HepG2 (cell line): ENCODE data around the gene ABHD12. TPM values are rescaled to one million over a fixed set of nuclear protein-coding genes. Genes with fewer than 3 reads are reported as not detected.
A peak's percentile ranks its signal among the peaks of the same experiment; 100 is the strongest.

Experiments used
- GFI1 ChIP-seq: sonication (generic); formaldehyde crosslinking; IDR thresholded peaks from 2 replicates; pipeline ENCODE4 v1.5.0; 2020; ENCODE audit warnings: missing genetic modification reagents, mild to moderate bottlenecking, borderline replicate concordance
- PTBP1 ChIP-seq: fragments of 200-400 bp; formaldehyde crosslinking; IDR thresholded peaks from 2 replicates; pipeline ENCODE4 v1.6.1; 2018; ENCODE audit warnings: low read length, low read depth; ENCODE audit not compliant: poor library complexity, severe bottlenecking
- ZMYM4 ChIP-seq: sonication (generic); formaldehyde crosslinking; IDR thresholded peaks from 2 replicates; pipeline ENCODE4 v1.8.1; 2023; ENCODE audit warnings: mild to moderate bottlenecking, missing genetic modification reagents
- ZNF232 ChIP-seq: sonication (generic); formaldehyde crosslinking; IDR thresholded peaks from 2 replicates; pipeline ENCODE4 v1.4.0; 2020; ENCODE audit warnings: missing genetic modification reagents, borderline replicate concordance
- ZNF331 ChIP-seq: sonication (generic); formaldehyde crosslinking; IDR thresholded peaks from 2 replicates; pipeline ENCODE4 v1.4.0; 2020; ENCODE audit warnings: missing genetic modification reagents
- ZNF451 ChIP-seq: sonication (generic); formaldehyde crosslinking; IDR thresholded peaks from 2 replicates; pipeline ENCODE4 v1.5.0; 2020; ENCODE audit warnings: mild to moderate bottlenecking, missing genetic modification reagents
- polyA plus RNA-seq, 8 experiments: library from polyadenylated mRNA; depleted of rRNA in 3 of 8; stranded (reverse) in 7 of 8; unstranded in 1 of 8; fragments of >200 nt; fragmentation: Illumina TruSeq in 4 of 8; extraction: Trizol in 4 of 8; gene quantifications; 2 replicates each; pipeline versions ENCODE4 v1.2.1 to v1.2.3, GENCODE V29; 2011 to 2016; ENCODE audit warnings: low read depth in 4 of 8, missing spikeins in 1 of 8, mixed read lengths in 1 of 8; ENCODE audit not compliant: insufficient read depth in 1 of 8
- total RNA-seq, 5 experiments: library from RNA; depleted of rRNA; stranded (reverse); fragments of >200 nt; fragmentation: Illumina TruSeq; extraction: Trizol; gene quantifications; 2 replicates each; pipeline ENCODE4 v1.2.3, GENCODE V29; 2016; ENCODE audit warnings: low read depth in 1 of 5
- TF ChIP-seq, protein P1 (sequence below): sonication (generic); formaldehyde crosslinking; IDR thresholded peaks from 2 replicates; pipeline ENCODE4 v1.5.0; 2020; ENCODE audit warnings: mild to moderate bottlenecking, missing genetic modification reagents, borderline replicate concordance
- TF ChIP-seq, protein P2 (sequence below): sonication (generic); formaldehyde crosslinking; IDR thresholded peaks from 2 replicates; pipeline ENCODE4 v1.4.0; 2020; ENCODE audit warnings: missing genetic modification reagents, borderline replicate concordance
- TF ChIP-seq, protein P3 (sequence below): sonication (generic); formaldehyde crosslinking; IDR thresholded peaks from 2 replicates; pipeline ENCODE4 v1.5.1; 2020; ENCODE audit warnings: mild to moderate bottlenecking, missing genetic modification reagents, borderline replicate concordance

The ABHD12 gene
- total and polyA plus RNA-seq, 2 of the 13 experiments (the other 11 are each of a cell fraction or from before 2014, with no cell fraction given): 23.5 to 72.1 TPM

DNA sequence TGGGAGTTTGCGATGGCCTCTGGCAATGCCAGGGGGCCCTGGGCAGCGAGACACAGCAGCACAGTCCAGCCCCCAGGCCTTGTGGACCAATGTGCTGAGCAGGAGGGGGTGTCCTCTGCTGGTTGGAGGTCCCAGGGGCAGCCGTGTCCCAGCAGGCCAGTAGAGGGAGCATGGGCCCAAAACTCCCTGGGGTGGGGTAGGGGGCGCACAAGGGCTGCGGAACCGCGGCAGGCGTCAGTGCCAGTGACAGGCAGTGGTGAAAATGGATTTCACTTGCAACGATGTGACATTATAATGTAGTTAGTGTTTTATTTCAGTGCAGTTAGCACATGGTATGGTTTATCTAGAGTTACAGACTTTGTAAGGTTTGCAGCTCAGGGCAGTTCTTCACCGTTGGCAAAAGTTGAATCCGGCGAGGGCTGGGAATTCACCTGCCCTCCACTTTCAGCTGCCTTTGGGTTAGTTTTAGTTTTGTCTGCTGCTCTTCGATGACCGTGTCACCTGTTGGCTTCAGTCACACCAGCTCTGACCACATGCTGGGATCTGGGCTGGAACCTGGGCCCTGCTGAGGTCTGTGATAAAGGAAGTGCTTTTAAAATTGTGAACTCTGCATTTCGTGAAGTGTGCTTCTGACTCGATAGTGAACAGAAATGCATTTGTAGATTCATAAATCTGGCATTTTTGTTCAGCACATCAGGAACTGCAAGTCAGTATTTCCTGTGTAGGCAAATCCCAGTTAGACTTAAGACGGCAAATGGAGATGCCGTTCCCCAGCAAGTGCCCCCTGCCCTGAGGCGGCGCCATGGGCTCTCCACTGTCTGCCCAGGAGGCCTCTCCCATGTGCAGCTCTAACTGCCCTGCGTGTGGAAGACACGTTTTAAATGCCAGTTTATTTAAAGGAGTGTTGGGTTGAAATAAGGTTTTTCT is 95.9 kb downstream of the ABHD12 start (continued):
- TF ChIP-seq, protein P1, sequence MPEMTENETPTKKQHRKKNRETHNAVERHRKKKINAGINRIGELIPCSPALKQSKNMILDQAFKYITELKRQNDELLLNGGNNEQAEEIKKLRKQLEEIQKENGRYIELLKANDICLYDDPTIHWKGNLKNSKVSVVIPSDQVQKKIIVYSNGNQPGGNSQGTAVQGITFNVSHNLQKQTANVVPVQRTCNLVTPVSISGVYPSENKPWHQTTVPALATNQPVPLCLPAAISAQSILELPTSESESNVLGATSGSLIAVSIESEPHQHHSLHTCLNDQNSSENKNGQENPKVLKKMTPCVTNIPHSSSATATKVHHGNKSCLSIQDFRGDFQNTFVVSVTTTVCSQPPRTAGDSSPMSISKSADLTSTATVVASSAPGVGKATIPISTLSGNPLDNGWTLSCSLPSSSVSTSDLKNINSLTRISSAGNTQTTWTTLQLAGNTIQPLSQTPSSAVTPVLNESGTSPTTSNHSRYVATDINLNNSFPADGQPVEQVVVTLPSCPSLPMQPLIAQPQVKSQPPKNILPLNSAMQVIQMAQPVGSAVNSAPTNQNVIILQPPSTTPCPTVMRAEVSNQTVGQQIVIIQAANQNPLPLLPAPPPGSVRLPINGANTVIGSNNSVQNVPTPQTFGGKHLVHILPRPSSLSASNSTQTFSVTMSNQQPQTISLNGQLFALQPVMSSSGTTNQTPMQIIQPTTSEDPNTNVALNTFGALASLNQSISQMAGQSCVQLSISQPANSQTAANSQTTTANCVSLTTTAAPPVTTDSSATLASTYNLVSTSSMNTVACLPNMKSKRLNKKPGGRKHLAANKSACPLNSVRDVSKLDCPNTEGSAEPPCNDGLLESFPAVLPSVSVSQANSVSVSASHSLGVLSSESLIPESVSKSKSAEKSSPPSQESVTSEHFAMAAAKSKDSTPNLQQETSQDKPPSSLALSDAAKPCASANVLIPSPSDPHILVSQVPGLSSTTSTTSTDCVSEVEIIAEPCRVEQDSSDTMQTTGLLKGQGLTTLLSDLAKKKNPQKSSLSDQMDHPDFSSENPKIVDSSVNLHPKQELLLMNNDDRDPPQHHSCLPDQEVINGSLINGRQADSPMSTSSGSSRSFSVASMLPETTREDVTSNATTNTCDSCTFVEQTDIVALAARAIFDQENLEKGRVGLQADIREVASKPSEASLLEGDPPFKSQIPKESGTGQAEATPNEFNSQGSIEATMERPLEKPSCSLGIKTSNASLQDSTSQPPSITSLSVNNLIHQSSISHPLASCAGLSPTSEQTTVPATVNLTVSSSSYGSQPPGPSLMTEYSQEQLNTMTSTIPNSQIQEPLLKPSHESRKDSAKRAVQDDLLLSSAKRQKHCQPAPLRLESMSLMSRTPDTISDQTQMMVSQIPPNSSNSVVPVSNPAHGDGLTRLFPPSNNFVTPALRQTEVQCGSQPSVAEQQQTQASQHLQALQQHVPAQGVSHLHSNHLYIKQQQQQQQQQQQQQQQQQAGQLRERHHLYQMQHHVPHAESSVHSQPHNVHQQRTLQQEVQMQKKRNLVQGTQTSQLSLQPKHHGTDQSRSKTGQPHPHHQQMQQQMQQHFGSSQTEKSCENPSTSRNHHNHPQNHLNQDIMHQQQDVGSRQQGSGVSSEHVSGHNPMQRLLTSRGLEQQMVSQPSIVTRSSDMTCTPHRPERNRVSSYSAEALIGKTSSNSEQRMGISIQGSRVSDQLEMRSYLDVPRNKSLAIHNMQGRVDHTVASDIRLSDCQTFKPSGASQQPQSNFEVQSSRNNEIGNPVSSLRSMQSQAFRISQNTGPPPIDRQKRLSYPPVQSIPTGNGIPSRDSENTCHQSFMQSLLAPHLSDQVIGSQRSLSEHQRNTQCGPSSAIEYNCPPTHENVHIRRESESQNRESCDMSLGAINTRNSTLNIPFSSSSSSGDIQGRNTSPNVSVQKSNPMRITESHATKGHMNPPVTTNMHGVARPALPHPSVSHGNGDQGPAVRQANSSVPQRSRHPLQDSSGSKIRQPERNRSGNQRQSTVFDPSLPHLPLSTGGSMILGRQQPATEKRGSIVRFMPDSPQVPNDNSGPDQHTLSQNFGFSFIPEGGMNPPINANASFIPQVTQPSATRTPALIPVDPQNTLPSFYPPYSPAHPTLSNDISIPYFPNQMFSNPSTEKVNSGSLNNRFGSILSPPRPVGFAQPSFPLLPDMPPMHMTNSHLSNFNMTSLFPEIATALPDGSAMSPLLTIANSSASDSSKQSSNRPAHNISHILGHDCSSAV (CRISPR knock-in tag): no peak
- TF ChIP-seq, protein P2, sequence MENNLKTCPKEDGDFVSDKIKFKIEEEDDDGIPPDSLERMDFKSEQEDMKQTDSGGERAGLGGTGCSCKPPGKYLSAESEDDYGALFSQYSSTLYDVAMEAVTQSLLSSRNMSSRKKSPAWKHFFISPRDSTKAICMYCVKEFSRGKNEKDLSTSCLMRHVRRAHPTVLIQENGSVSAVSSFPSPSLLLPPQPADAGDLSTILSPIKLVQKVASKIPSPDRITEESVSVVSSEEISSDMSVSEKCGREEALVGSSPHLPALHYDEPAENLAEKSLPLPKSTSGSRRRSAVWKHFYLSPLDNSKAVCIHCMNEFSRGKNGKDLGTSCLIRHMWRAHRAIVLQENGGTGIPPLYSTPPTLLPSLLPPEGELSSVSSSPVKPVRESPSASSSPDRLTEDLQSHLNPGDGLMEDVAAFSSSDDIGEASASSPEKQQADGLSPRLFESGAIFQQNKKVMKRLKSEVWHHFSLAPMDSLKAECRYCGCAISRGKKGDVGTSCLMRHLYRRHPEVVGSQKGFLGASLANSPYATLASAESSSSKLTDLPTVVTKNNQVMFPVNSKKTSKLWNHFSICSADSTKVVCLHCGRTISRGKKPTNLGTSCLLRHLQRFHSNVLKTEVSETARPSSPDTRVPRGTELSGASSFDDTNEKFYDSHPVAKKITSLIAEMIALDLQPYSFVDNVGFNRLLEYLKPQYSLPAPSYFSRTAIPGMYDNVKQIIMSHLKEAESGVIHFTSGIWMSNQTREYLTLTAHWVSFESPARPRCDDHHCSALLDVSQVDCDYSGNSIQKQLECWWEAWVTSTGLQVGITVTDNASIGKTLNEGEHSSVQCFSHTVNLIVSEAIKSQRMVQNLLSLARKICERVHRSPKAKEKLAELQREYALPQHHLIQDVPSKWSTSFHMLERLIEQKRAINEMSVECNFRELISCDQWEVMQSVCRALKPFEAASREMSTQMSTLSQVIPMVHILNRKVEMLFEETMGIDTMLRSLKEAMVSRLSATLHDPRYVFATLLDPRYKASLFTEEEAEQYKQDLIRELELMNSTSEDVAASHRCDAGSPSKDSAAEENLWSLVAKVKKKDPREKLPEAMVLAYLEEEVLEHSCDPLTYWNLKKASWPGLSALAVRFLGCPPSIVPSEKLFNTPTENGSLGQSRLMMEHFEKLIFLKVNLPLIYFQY (CRISPR knock-in tag): peak; percentile 68; the same call in 1 of the 2 replicates
- TF ChIP-seq, protein P3, sequence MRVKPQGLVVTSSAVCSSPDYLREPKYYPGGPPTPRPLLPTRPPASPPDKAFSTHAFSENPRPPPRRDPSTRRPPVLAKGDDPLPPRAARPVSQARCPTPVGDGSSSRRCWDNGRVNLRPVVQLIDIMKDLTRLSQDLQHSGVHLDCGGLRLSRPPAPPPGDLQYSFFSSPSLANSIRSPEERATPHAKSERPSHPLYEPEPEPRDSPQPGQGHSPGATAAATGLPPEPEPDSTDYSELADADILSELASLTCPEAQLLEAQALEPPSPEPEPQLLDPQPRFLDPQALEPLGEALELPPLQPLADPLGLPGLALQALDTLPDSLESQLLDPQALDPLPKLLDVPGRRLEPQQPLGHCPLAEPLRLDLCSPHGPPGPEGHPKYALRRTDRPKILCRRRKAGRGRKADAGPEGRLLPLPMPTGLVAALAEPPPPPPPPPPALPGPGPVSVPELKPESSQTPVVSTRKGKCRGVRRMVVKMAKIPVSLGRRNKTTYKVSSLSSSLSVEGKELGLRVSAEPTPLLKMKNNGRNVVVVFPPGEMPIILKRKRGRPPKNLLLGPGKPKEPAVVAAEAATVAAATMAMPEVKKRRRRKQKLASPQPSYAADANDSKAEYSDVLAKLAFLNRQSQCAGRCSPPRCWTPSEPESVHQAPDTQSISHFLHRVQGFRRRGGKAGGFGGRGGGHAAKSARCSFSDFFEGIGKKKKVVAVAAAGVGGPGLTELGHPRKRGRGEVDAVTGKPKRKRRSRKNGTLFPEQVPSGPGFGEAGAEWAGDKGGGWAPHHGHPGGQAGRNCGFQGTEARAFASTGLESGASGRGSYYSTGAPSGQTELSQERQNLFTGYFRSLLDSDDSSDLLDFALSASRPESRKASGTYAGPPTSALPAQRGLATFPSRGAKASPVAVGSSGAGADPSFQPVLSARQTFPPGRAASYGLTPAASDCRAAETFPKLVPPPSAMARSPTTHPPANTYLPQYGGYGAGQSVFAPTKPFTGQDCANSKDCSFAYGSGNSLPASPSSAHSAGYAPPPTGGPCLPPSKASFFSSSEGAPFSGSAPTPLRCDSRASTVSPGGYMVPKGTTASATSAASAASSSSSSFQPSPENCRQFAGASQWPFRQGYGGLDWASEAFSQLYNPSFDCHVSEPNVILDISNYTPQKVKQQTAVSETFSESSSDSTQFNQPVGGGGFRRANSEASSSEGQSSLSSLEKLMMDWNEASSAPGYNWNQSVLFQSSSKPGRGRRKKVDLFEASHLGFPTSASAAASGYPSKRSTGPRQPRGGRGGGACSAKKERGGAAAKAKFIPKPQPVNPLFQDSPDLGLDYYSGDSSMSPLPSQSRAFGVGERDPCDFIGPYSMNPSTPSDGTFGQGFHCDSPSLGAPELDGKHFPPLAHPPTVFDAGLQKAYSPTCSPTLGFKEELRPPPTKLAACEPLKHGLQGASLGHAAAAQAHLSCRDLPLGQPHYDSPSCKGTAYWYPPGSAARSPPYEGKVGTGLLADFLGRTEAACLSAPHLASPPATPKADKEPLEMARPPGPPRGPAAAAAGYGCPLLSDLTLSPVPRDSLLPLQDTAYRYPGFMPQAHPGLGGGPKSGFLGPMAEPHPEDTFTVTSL (CRISPR knock-in tag): no peak
- TF ChIP-seq PTBP1: peak; percentile 78
- 0 out of 2 replicates have a peak, but pooled peaks have one; percentile 70 for TF ChIP-seq ZNF232
- peak; percentile 50; the same call in 1 of the 2 replicates for TF ChIP-seq ZNF451 (CRISPR knock-in tag)
- peak; percentile 47; the same call in 1 of the 2 replicates for TF ChIP-seq GFI1 (CRISPR knock-in tag)
- TF ChIP-seq ZNF331 (CRISPR knock-in tag): peak; percentile 84; the same call in 1 of the 2 replicates
- TF ChIP-seq ZMYM4 (CRISPR knock-in tag): peak; percentile 78
